ENCODE data around the gene FERMT3. TPM values are rescaled to one million over a fixed set of nuclear protein-coding genes. Genes with fewer than 3 reads are reported as not detected.

The FERMT3 gene
- total and polyA plus RNA-seq, 2 of the 13 experiments (the other 11 are each of a cell fraction or from before 2014, with no cell fraction given): 0.29 TPM; not detected in 1

- H3K9me3 ChIP-seq (ENCODE audit: low read length): no peaks in the 10 kb centered on the region
- BruUV-seq (replicated peaks): no TSS peak
- peak; percentile 64 for ATAC-seq
- peak; percentile 73 for FAIRE-seq
- peaks cover 1% of the 10 kb centered on the region for H3K79me2 ChIP-seq (ENCODE audit: insufficient read depth, low read length)
- intact Hi-C loops (cut with micrococcal nuclease; ENCODE audit: unreplicated experiment) (no loop called here), in situ Hi-C loops (cut with HindIII; ENCODE audit: extremely low pct_ligation_motif_present, low pct_unique_long_range_greater_than_20kb) (no loop called here)
- 7% methylated on average over 5 of the region's 62 CpGs for WGBS (ENCODE audit: low lambda C conversion rate)
- H3K36me3 ChIP-seq (replicated peaks in 1 of 2; ENCODE audit: control insufficient read depth in 1 of 2, insufficient read depth in 2 of 2, low read length in 2 of 2): no peaks in the 10 kb centered on the region
- H3K9ac ChIP-seq (ENCODE audit: insufficient read depth, low read depth, low read length): peak within 1 kb of the TSS; percentile 80
- H3K4me2 ChIP-seq (ENCODE audit: low read depth, low read length): peak within 1 kb of the TSS; percentile 88
- no peaks in the 10 kb centered on the region for H4K20me1 ChIP-seq (ENCODE audit: insufficient read depth, low read length)
- no peaks in the 10 kb centered on the region for H3K27me3 ChIP-seq (ENCODE audit: control insufficient read depth in 1 of 2, insufficient read depth in 2 of 2, low read length in 2 of 2)
- peak within 1 kb of the TSS; percentile 94 to 96 (median 95) for H3K4me3 ChIP-seq (replicated peaks in 1 of 3; ENCODE audit: insufficient read depth in 1 of 3, low read depth in 2 of 3, low read length in 3 of 3)
- peaks cover 58% of the 10 kb centered on the region for H3K4me1 ChIP-seq (ENCODE audit: insufficient read depth, low read length)
- DNase-seq (ENCODE audit: low spot score): peak; percentile 96
- H2AFZ ChIP-seq (ENCODE audit: low read length): no peak within 1 kb of the TSS
- ChIA-PET CTCF (ENCODE audit: low intra/inter-chr PET ratio, low total read pairs) (no interaction called here), POLR2A (interaction anchor here (1.0 to 2.6 kb wide), 2 partner anchors 11 to 40 kb away, joined by 4 to 8 read pairs; partner anchors contain the start of gene FKBP2)
- peak within 1 kb of the TSS; percentile 75 for H3K27ac ChIP-seq (ENCODE audit: extremely low read length, insufficient read depth, low read length)
- TF ChIP-seq THYN1 (CRISPR knock-in tag; IDR thresholded peaks at IDR 0.05; ENCODE audit: borderline replicate concordance, low read depth): 0 out of 2 replicates have a peak, but pooled peaks have one; percentile 85
- TF ChIP-seq REST (IDR thresholded peaks at IDR 0.05; ENCODE audit: borderline replicate concordance in 1 of 2, low read depth in 1 of 2, low read length in 2 of 2): no peak
- no peak for TF ChIP-seq ZBTB40 (IDR thresholded peaks at IDR 0.05)
- peak; percentile 53; the same call in 1 of the 2 replicates for TF ChIP-seq ZBTB40 (CRISPR knock-in tag; IDR thresholded peaks at IDR 0.05)
- TF ChIP-seq SIX4 (CRISPR knock-in tag; IDR thresholded peaks at IDR 0.05): no peak
- no peak for TF ChIP-seq IRF9 (CRISPR knock-in tag; IDR thresholded peaks at IDR 0.05; ENCODE audit: borderline replicate concordance)
- peak; percentile 85 for TF ChIP-seq ZBTB7B (CRISPR knock-in tag; IDR thresholded peaks at IDR 0.05)
- TF ChIP-seq SMYD3 (CRISPR knock-in tag; IDR thresholded peaks at IDR 0.05): peak; percentile 60; the same call in 1 of the 2 replicates
- TF ChIP-seq NFYC (CRISPR knock-in tag; IDR thresholded peaks at IDR 0.05): peak; percentile 68
Observed at GRCh38 chr11:64230171-64230984, 23.9 kb downstream of the FERMT3 start, which contains the start of gene DNAJC4. Gene DNAJC4 (plus strand): TSS chr11:64230548. CDS start chr11:64230855, 307 bp downstream.
